Measurements from ENCODE around the gene OTUD1. TPM values are rescaled to one million over a fixed set of nuclear protein-coding genes. Genes with fewer than 3 reads are reported as not detected.

Gene OTUD1
- total and polyA plus RNA-seq, 2 of the 4 experiments (the other 2 are of a cell fraction), result 1.3 to 1.4 TPM

DNA sequence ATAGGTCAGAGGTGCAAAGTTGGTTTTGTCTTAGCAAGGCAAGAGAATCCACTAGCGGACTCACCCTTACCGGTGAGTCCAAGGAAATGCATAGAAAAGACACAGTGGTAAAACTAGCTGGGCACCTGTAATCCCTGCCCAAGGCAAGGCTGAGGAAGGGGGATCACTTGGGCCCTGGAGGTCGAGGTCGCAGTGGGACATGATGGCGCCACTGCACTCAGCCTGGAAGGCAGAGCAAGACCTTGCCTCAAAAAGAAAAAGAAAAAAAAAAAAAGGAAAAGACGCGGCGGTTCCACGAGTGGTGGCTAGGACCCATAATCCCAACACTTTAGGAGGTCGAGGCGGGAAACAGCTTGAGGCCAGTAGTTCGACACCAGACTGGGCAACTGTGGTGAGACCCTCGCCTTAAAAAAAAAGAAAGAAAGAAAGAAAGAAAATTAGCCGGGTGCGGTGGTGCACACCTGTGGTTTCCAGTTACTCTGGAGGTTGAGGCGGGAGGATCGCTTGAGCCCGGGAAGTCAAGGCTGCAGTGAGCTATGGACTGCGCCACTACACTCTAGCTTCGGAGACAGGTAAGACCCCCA is 820 bp upstream of the OTUD1 start:
- H4K91ac ChIP-seq (ENCODE audit: insufficient read depth, low read depth, low read length), result peak overlapping the region; percentile 67
- H2BK5ac ChIP-seq (ENCODE audit: low read depth, low read length, poor library complexity, severe bottlenecking), result no peak overlapping the region
- no peaks in the 10 kb centered on the region for H3K27me3 ChIP-seq (ENCODE audit: control insufficient read depth, insufficient read depth, low read length)
- no peak overlapping the region for H3K56ac ChIP-seq (ENCODE audit: extremely low read depth, insufficient read depth, low read length)
- peak overlapping the region; percentile 72 for H4K5ac ChIP-seq (ENCODE audit: low read depth, low read length)
- no peak overlapping the region for H3K14ac ChIP-seq (replicated peaks; ENCODE audit: low read depth, low read length)
- H4K20me1 ChIP-seq (ENCODE audit: insufficient read depth, low read length), result peaks cover 19% of the 10 kb centered on the region; the same call in 1 of the 2 replicates
- peak overlapping the region; percentile 53; the same call in 1 of the 2 replicates for H3K4me3 ChIP-seq (ENCODE audit: insufficient read depth, low read depth, low read length)
- H2AK9ac ChIP-seq (replicated peaks; ENCODE audit: low read depth, low read length, poor library complexity), result no peak overlapping the region
- ChIA-PET CTCF (interaction anchor here (0.6 to 0.7 kb wide), 2 partner anchors 277 to 738 kb away, joined by 4 read pairs; no protein-coding TSS in a partner anchor), POLR2A (ENCODE audit: unreplicated experiment) (no interaction called here)
- H4K8ac ChIP-seq (ENCODE audit: low read depth in 2 of 2, low read length in 2 of 2), result peak overlapping the region; percentile 79 to 96
- TF ChIP-seq FOS (IDR thresholded peaks at IDR 0.05; ENCODE audit: low read depth, low read length) (no peak), SMC3 (IDR thresholded peaks at IDR 0.05; ENCODE audit: low read depth, low read length) (no peak), CHD1 (IDR thresholded peaks at IDR 0.05; ENCODE audit: low read depth, low read length) (no peak), MAZ (IDR thresholded peaks at IDR 0.05; ENCODE audit: borderline replicate concordance, low read depth, low read length) (no peak), RCOR1 (IDR thresholded peaks at IDR 0.05; ENCODE audit: insufficient replicate concordance, low read length) (no peak), BHLHE40 (IDR thresholded peaks at IDR 0.05; ENCODE audit: low read depth, low read length) (no peak), MXI1 (IDR thresholded peaks at IDR 0.05; ENCODE audit: borderline replicate concordance, low read depth, low read length) (no peak), RFX5 (IDR thresholded peaks at IDR 0.05; ENCODE audit: low read depth, low read length) (no peak), MAFK (IDR thresholded peaks at IDR 0.05; ENCODE audit: low read depth, low read length) (no peak), POLR2A (IDR thresholded peaks at IDR 0.05; ENCODE audit: low read depth, low read length) (no peak), USF2 (IDR thresholded peaks at IDR 0.05; ENCODE audit: low read depth, low read length) (no peak), RAD21 (IDR thresholded peaks at IDR 0.05; ENCODE audit: low read length) (no peak), CEBPB (IDR thresholded peaks at IDR 0.05; ENCODE audit: low read depth, low read length) (no peak)
- TF ChIP-seq, protein P1, sequence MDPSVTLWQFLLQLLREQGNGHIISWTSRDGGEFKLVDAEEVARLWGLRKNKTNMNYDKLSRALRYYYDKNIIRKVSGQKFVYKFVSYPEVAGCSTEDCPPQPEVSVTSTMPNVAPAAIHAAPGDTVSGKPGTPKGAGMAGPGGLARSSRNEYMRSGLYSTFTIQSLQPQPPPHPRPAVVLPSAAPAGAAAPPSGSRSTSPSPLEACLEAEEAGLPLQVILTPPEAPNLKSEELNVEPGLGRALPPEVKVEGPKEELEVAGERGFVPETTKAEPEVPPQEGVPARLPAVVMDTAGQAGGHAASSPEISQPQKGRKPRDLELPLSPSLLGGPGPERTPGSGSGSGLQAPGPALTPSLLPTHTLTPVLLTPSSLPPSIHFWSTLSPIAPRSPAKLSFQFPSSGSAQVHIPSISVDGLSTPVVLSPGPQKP (IDR thresholded peaks at IDR 0.05; ENCODE audit: borderline replicate concordance, low read depth, low read length), result no peak
- no peak overlapping the region for H3K27ac ChIP-seq (ENCODE audit: insufficient read depth, low read length)
- in situ Hi-C loops (cut with MboI; ENCODE audit: low sequenced_read_pairs), result no loop called here
- peak overlapping the region; percentile 83 for H3K4me2 ChIP-seq (ENCODE audit: low read depth, low read length)
- peaks cover 12 to 26% of the 10 kb centered on the region in 2 experiments for H3K79me1 ChIP-seq (ENCODE audit: low read depth in 1 of 2, low read length in 2 of 2)
- intact Hi-C loops (cut with micrococcal nuclease), result loop anchor here (1.0 kb wide), 2 partner anchors 38 to 121 kb away; no protein-coding TSS in a partner anchor
- no peak overlapping the region for H2BK15ac ChIP-seq (ENCODE audit: low read depth, low read length)
- peak overlapping the region; percentile 99 for H2AFZ ChIP-seq (replicated peaks; ENCODE audit: low read length, poor library complexity)
- dilution Hi-C loops (cut with HindIII; ENCODE audit: low sequenced_read_pairs, unreplicated experiment), result no loop called here
- no peaks in the 10 kb centered on the region; the same call in 1 of the 2 replicates for H3K9me1 ChIP-seq (ENCODE audit: insufficient read depth, low read length)
- H3K4ac ChIP-seq (ENCODE audit: low read depth, low read length), result peak overlapping the region; percentile 94
- H3K9ac ChIP-seq (ENCODE audit: low read depth, low read length), result peak overlapping the region; percentile 38
- no CpG with 5 or more reads among the region's 20 CpGs for WGBS, 2 experiments (ENCODE audit: extremely low coverage in 2 of 2, insufficient read length in 1 of 2)
- no TSS peak for BruUV-seq (replicated peaks)
- no peak overlapping the region for H2BK20ac ChIP-seq (ENCODE audit: low read depth, low read length)
- H3K36me3 ChIP-seq (ENCODE audit: control insufficient read depth, insufficient read depth, low read length), result no peaks in the 10 kb centered on the region
- no peak overlapping the region for H3K23ac ChIP-seq (ENCODE audit: low read depth, low read length)
- peak overlapping the region; percentile 92; the same call in 1 of the 2 replicates for H2BK120ac ChIP-seq (ENCODE audit: low read depth, low read length)
- no peaks in the 10 kb centered on the region; the same call in 1 of the 2 replicates for H3K4me1 ChIP-seq (ENCODE audit: control insufficient read depth, insufficient read depth, low read length)
- ATAC-seq (ENCODE audit: low read depth), result no peak
- H3K9me3 ChIP-seq (ENCODE audit: control insufficient read depth, insufficient read depth, low read length), result no peaks in the 10 kb centered on the region
- peak overlapping the region; percentile 73 for H3K18ac ChIP-seq (ENCODE audit: low read depth, low read length)
- no peak for DNase-seq
- no peak overlapping the region for H2AK5ac ChIP-seq (ENCODE audit: low read depth, low read length)

Data from IMR-90 (cell line).